Measurements from ENCODE around the gene FRAS1.

Gene FRAS1

DNA sequence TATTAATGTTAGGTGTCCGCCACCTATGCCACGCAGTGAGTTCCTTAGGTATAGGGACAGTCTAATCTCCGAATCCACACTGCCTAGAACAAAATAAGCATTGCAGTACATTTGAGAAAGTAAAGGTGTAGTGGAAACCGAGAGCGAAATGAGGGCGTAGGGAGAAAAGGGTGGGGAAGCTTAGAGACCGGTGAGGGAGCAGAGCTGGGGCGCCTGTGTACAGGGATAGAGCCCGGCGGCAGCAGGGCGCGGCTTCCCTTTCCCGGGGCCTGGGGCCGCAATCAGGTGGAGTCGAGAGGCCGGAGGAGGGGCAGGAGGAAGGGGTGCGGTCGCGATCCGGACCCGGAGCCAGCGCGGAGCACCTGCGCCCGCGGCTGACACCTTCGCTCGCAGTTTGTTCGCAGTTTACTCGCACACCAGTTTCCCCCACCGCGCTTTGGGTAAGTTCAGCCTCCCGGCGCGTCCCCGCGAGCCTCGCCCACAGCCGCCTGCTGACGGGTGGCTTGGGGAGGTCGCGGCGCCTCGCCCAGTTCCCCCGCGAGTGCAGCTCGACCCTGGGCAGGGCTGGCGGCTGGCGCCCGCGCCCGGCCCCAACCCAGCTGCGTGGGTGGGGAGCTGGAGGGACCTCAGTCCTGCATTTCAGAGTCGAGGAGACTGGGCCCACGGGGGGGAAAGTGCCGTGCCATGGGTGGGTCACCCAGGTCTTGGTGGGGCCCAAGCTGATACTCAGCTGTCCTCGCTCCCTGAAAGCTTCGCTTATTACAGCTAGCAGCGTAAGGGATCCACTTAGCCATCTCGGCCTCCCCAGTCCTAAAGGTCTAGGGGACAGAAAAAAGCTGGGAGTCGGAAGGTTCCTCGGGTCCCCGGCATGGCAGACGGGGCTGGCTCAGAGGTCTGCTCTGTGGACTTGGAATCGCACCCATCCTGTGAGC, 494.6 kb downstream of the FRAS1 start, which contains the start of gene ANXA3:
Gene ANXA3 (plus strand): TSS at position 351 of the 932 bp plus-strand sequence. CDS start 2,704 bp downstream, outside the sequence.
- peaks cover 33% of the 10 kb centered on the region for H3K27me3 ChIP-seq (ENCODE audit: insufficient read depth, low read length)
- peak within 1 kb of the TSS; percentile 86 for H3K27ac ChIP-seq (ENCODE audit: low read depth, low read length)
- 4% methylated on average over 65 of the region's 65 CpGs for WGBS
- peaks cover 36% of the 10 kb centered on the region for H3K4me1 ChIP-seq (ENCODE audit: insufficient read depth, low read length)
- H3K36me3 ChIP-seq (ENCODE audit: insufficient read depth, low read length) = peaks cover 21% of the 10 kb centered on the region
- 0 out of 2 replicates have a peak, but pooled peaks cover under 1% of the 10 kb centered on the region for H3K9me3 ChIP-seq (ENCODE audit: insufficient read depth, low read depth, low read length)
- H3K9ac ChIP-seq (ENCODE audit: low read depth, low read length) = peak within 1 kb of the TSS; percentile 96
- H3K4me3 ChIP-seq (ENCODE audit: low read length) = peak within 1 kb of the TSS; percentile 81

GRCh38 chr4:78552389-78553042, 495.4 kb downstream of the FRAS1 start:
- Histone ChIP-seq H3K27me3 (ENCODE audit: insufficient read depth, low read length) (peaks cover 33% of the 10 kb centered on the region), H3K4me1 (ENCODE audit: insufficient read depth, low read length) (peaks cover 43% of the 10 kb centered on the region), H3K9me3 (ENCODE audit: insufficient read depth, low read depth, low read length) (no peaks in the 10 kb centered on the region), H3K4me3 (ENCODE audit: low read length) (peak overlapping the region; percentile 81), H3K9ac (ENCODE audit: low read depth, low read length) (peak overlapping the region; percentile 96), H3K27ac (ENCODE audit: low read depth, low read length) (peak overlapping the region; percentile 86), H3K36me3 (ENCODE audit: insufficient read depth, low read length) (peaks cover 21% of the 10 kb centered on the region)
- 22% methylated on average over 10 of the region's 10 CpGs for WGBS

- WGBS = 50% methylated on average over 2 of the region's 3 CpGs
- Histone ChIP-seq H3K4me3 (ENCODE audit: low read length) (peak overlapping the region; percentile 81), H3K36me3 (ENCODE audit: insufficient read depth, low read length) (peaks cover 21% of the 10 kb centered on the region), H3K27me3 (ENCODE audit: insufficient read depth, low read length) (peaks cover 33% of the 10 kb centered on the region), H3K4me1 (ENCODE audit: insufficient read depth, low read length) (peaks cover 43% of the 10 kb centered on the region), H3K9me3 (ENCODE audit: insufficient read depth, low read depth, low read length) (no peaks in the 10 kb centered on the region), H3K27ac (ENCODE audit: low read depth, low read length) (peak overlapping the region; percentile 33; the same call in 1 of the 2 replicates), H3K9ac (ENCODE audit: low read depth, low read length) (peak overlapping the region; percentile 96; the same call in 1 of the 2 replicates)
Measured at GRCh38 chr4:78553043-78553396, 495.9 kb downstream of the FRAS1 start.

DNA sequence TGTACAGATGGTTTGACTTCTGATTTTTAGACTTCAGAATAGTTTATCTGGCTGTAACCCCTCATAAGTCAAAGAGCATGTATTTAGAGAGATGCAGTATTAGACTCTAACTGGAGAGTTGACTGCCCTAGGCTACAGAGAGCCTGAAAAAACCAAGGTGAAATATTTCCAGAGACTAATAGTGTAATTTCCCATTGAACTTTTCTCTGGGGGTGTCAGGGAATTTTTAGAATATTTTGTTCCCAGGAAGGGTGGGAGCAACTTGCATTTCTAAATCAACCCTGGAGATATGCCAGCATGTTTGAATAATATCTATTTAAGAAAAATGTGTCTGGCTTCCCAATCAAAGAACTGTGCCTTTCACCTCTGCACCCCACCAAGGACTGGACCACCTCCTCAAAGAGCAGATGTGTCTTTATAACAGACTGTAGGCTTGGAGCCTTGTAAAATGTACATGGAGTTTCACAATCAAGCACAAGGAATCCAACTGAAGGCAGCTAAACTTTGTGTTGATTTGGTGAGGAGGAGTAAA, 496.5 kb downstream of the FRAS1 start:
- Histone ChIP-seq H3K27me3 (ENCODE audit: insufficient read depth, low read length) (peaks cover 33% of the 10 kb centered on the region), H3K4me1 (ENCODE audit: insufficient read depth, low read length) (peaks cover 43% of the 10 kb centered on the region), H3K9me3 (ENCODE audit: insufficient read depth, low read depth, low read length) (no peaks in the 10 kb centered on the region), H3K9ac (ENCODE audit: low read depth, low read length) (peak overlapping the region; percentile 96; the same call in 1 of the 2 replicates), H3K36me3 (ENCODE audit: insufficient read depth, low read length) (peaks cover 21% of the 10 kb centered on the region), H3K4me3 (ENCODE audit: low read length) (0 out of 2 replicates have a peak overlapping the region, but pooled peaks have one; percentile 81), H3K27ac (ENCODE audit: low read depth, low read length) (no peak overlapping the region; the same call in 1 of the 2 replicates)

DNA sequence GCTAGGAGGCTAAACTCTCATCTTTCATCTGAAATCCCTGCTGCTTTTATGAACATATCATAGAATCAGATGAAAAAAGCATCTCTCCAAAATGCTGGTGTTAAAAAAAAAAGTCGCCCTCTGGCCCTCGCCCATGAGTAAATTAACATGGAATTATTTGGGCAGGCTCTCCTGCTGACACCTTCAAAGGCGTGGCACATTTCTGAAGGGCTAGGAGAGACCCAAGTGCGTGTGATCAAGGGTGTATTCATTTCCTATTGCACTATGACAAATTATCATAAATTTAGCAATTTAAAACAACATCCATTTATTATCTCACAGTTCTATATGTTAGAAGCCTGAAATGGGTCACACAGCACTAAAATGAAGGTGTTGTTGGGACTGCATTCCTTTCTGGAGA, 499.5 kb downstream of the FRAS1 start:
- no peaks in the 10 kb centered on the region for H3K9me3 ChIP-seq (ENCODE audit: insufficient read depth, low read depth, low read length)
- H3K27ac ChIP-seq (ENCODE audit: low read depth, low read length) = no peak overlapping the region
- peaks cover 25% of the 10 kb centered on the region for H3K36me3 ChIP-seq (ENCODE audit: insufficient read depth, low read length)
- H3K27me3 ChIP-seq (ENCODE audit: insufficient read depth, low read length) = peaks cover 6% of the 10 kb centered on the region
- H3K4me1 ChIP-seq (ENCODE audit: insufficient read depth, low read length) = peaks cover 40% of the 10 kb centered on the region
- H3K4me3 ChIP-seq (ENCODE audit: low read length) = no peak overlapping the region
- no peak overlapping the region for H3K9ac ChIP-seq (ENCODE audit: low read depth, low read length)
- WGBS = 92% methylated on average over 4 of the region's 4 CpGs

- H3K9me3 ChIP-seq (ENCODE audit: insufficient read depth, low read depth, low read length) = no peaks in the 10 kb centered on the region
- H3K36me3 ChIP-seq (ENCODE audit: insufficient read depth, low read length) = peaks cover 25% of the 10 kb centered on the region
- no peak overlapping the region for H3K27ac ChIP-seq (ENCODE audit: low read depth, low read length)
- H3K27me3 ChIP-seq (ENCODE audit: insufficient read depth, low read length) = no peaks in the 10 kb centered on the region; the same call in 1 of the 2 replicates
- no peak overlapping the region for H3K9ac ChIP-seq (ENCODE audit: low read depth, low read length)
- H3K4me1 ChIP-seq (ENCODE audit: insufficient read depth, low read length) = peaks cover 50% of the 10 kb centered on the region
- H3K4me3 ChIP-seq (ENCODE audit: low read length) = no peak overlapping the region
- WGBS = 90% methylated on average over 1 of the region's 2 CpGs
Measured at GRCh38 chr4:78557841-78558240, 500.7 kb downstream of the FRAS1 start.

DNA sequence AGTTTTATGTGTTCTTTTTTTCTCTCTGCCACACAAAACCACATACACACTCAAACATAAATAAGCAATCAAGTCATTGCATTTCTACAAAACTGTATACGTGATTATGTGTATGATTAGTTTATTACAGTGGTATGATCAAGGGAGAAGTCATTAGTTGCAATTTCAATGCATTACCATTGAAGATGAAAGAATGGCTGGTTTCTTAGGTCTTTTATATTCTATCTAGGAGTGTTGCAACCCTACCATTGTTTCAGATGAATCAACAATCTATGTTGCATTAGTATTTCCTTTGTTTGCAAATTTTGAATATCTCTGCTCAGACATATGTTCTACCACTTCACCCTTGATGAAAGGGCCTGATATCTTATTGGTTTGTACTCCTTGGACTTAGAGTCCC, 501.3 kb downstream of the FRAS1 start:
- H3K4me3 ChIP-seq (ENCODE audit: low read length) = no peak overlapping the region
- WGBS = 100% methylated on average over 1 of the region's 1 CpG
- H3K27me3 ChIP-seq (ENCODE audit: insufficient read depth, low read length) = no peaks in the 10 kb centered on the region
- H3K27ac ChIP-seq (ENCODE audit: low read depth, low read length) = no peak overlapping the region
- H3K36me3 ChIP-seq (ENCODE audit: insufficient read depth, low read length) = peaks cover 25% of the 10 kb centered on the region
- H3K9ac ChIP-seq (ENCODE audit: low read depth, low read length) = no peak overlapping the region
- peaks cover 50% of the 10 kb centered on the region; the same call in 1 of the 2 replicates for H3K4me1 ChIP-seq (ENCODE audit: insufficient read depth, low read length)
- H3K9me3 ChIP-seq (ENCODE audit: insufficient read depth, low read depth, low read length) = no peaks in the 10 kb centered on the region

DNA sequence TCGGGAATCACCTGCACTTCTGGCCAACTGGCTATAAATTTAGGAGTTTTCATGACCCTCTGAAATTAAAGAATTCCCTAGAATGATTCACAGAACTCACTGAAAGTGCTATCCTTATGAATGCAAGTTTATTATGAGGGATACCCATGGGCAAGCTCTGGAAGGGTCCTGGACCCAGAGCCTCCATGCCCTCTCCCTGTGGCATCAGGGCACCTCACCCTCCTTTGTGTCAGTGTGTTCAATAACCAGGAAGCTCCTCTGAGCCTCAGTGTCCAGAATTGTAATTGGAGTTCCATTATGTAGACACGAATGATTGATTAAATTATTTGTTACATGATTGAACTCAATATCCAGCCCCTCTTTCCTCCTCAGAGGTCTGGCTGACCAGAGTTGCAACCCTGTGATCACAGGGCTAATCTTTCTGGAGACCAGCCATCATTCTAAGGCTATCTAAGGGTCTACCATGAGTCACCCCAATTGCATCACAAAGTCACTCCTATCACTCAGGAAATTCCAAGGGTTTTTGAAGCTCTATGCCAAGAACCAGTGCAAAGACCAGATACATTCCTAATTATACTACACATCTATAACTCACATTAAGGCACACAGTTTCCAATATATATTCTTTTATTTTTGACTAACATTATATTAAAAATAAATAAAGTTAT, 503.3 kb downstream of the FRAS1 start:
- Histone ChIP-seq H3K9me3 (ENCODE audit: insufficient read depth, low read depth, low read length) (no peaks in the 10 kb centered on the region), H3K27ac (ENCODE audit: low read depth, low read length) (no peak overlapping the region), H3K4me3 (ENCODE audit: low read length) (no peak overlapping the region), H3K9ac (ENCODE audit: low read depth, low read length) (no peak overlapping the region), H3K27me3 (ENCODE audit: insufficient read depth, low read length) (no peaks in the 10 kb centered on the region), H3K36me3 (ENCODE audit: insufficient read depth, low read length) (peaks cover 15% of the 10 kb centered on the region), H3K4me1 (ENCODE audit: insufficient read depth, low read length) (peaks cover 41% of the 10 kb centered on the region; the same call in 1 of the 2 replicates)
- 83% methylated on average over 1 of the region's 2 CpGs for WGBS

- H3K27me3 ChIP-seq (ENCODE audit: insufficient read depth, low read length) = no peaks in the 10 kb centered on the region
- peaks cover 4% of the 10 kb centered on the region; the same call in 1 of the 2 replicates for H3K36me3 ChIP-seq (ENCODE audit: insufficient read depth, low read length)
- no peak overlapping the region for H3K27ac ChIP-seq (ENCODE audit: low read depth, low read length)
- H3K9me3 ChIP-seq (ENCODE audit: insufficient read depth, low read depth, low read length) = no peaks in the 10 kb centered on the region
- peaks cover 51% of the 10 kb centered on the region for H3K4me1 ChIP-seq (ENCODE audit: insufficient read depth, low read length)
- no peak overlapping the region for H3K9ac ChIP-seq (ENCODE audit: low read depth, low read length)
- H3K4me3 ChIP-seq (ENCODE audit: low read length) = no peak overlapping the region
Measured at GRCh38 chr4:78561677-78562076, 504.6 kb downstream of the FRAS1 start.

GRCh38 chr4:78562687-78563086, 505.6 kb downstream of the FRAS1 start:
- WGBS = 74% methylated on average over 4 of the region's 4 CpGs
- peaks cover 55% of the 10 kb centered on the region for H3K4me1 ChIP-seq (ENCODE audit: insufficient read depth, low read length)

More at GRCh38 chr4:78562687-78563086, 505.6 kb downstream of the FRAS1 start:
- H3K27me3 ChIP-seq (ENCODE audit: insufficient read depth, low read length) = no peaks in the 10 kb centered on the region
- no peak overlapping the region for H3K9ac ChIP-seq (ENCODE audit: low read depth, low read length)
- H3K4me3 ChIP-seq (ENCODE audit: low read length) = no peak overlapping the region
- H3K9me3 ChIP-seq (ENCODE audit: insufficient read depth, low read depth, low read length) = no peaks in the 10 kb centered on the region
- H3K27ac ChIP-seq (ENCODE audit: low read depth, low read length) = no peak overlapping the region
- peaks cover 4% of the 10 kb centered on the region; the same call in 1 of the 2 replicates for H3K36me3 ChIP-seq (ENCODE audit: insufficient read depth, low read length)

Measured in HUES64 (cell line).